Stimulated activated CD4-positive, alpha-beta T cell treated with anti-CD3 and anti-CD28 coated beads, Interleukin-1b, Interleukin-23, amount 100 ng/mL, for 48 hours (primary cell): ENCODE data around the gene BCL11B.

Source experiments
- DNase-seq: peaks from one replicate; pipeline ENCODE4 v3.0.0-alpha.2; 2020

Gene BCL11B

DNA sequence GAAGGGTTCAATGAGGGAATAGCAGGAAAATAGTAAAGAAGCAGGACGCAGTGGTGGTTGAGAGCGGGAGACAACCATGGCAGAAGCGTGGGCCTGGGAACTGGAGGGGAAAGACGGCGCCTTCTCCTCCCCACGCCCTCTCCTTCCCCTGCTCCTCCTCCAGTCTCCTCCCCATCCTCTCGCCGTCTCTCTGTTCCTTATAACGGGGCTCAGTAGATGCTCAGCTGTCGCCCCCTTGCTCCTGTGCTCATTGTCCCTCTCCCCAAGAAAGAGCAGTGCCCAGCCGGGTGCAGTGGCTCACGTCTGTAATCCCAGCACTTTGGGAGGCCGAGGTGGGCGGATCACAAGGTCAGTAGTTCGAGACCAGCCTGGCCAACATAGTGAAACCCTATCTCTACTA lies 142.0 kb downstream of the BCL11B start:
- DNase-seq: no peak

- no peak for DNase-seq
Measured at GRCh38 chr14:99129211-99129696, 142.7 kb downstream of the BCL11B start.

- DNase-seq: no peak
Measured at GRCh38 chr14:99128185-99128584, 143.8 kb downstream of the BCL11B start.

DNA sequence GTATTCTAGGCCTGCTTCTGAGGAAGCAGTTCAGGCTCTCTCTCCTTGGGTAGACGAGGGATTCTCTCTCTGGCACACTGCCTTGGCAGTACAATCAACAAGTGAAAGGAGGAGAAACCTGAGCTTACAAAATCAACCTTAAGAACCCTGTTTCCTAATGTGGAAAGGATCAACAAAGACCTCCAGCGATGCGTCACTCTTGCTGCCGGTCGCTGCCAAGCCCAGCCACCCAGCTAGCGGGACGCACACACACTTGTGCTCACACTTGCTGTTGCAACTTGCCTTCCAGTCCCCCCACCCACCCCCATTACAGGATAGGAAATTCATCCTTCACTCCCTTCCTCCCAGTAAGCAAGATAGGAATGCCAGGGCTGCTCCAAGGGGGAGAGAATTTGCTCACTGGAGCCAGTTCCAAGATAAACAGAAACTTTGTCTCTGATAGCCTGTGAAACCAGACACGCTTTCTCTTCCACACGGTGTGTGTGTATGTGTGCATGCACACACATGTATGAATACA lies 144.3 kb downstream of the BCL11B start:
- no peak for DNase-seq

DNA sequence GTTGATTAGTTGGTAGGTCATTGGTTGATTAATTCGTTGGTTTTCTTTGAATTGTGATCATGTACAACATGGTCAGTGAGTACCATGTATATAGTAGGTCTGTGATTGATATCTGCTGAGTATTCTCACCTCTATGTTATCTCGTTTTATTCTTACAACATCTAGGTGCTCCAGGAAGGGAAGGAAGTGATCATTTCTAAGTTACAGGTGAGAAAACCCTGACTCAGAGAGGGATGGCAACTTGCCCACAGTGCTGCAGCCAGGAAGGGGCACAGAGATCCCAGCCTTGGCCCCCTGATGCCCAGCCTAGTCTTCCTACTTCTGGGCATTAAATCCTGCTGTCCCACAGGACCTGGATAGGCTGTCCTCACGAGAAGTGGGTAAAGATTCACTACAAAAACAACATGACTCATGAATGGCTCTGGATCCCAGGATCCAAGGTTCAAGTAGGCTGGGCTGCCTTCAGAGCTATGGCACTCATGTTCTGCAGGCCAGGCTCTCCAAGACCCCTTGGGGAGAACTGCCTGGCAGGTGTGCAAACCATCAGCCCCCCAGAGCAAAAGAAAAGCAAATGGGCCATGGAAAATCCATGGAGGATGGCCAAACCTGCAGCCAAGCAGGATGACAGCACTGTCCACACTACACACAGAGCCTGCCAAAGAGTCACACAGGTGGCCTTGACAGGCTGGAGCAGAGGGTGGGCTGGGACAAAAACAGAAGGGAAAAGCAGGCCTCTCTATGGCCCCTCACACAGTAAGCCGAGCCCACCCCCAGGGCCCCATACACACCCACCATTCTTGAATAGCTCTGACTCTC lies 146.2 kb downstream of the BCL11B start:
- no peak for DNase-seq

DNA sequence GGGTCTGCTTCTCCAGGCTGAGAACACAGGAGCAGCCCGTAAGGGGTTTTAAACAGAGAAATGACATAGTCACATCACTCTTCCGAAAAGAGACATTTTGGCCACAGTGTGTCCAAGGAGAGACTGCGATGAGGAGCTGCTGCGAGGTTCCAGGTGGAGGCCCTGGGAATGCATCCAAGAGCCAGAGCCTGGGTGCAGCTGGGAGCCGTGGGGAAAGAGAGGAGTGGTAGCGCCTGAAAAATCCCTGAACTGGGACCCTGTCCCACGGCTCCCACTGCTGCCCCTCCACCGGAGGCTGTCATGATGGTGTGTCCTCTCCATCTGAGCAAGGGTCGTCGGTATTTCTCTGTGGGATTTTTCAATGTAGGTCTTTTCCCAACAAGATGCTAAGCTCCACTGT lies 146.9 kb downstream of the BCL11B start:
- no peak for DNase-seq

GRCh38 chr14:99124482-99125105 lies 147.4 kb downstream of the BCL11B start:
- no peak for DNase-seq

DNA sequence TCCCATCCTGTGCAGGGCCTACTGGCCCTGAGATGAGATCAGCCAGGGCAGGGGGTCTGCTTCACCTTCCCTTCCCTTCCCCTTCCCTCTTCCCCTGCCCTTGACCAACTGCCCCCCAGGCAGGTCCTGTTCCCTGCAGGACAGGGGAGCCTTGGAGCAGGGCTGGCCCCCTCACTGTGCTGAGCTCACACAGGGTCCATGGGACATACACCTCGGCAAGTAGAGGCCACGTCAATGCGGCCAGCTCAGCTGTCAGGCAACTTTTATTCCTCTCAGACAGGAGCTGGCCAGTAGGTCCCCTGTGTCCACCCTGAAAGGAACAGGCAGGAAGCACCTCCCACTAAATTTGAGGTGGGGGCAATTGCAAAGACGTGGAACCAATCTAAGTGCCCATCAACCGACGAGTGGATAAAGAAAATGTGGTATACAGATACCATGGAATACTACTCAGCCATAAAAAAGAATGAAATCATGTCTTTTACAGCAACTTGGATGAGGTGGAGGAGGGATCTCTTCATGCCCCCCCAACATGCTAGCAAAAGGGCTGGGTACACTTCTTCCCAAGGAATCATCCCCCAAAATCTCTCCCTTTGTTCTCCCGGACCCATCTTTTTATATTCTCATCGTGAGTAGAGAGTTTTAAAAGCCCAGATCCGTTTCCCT lies 148.7 kb downstream of the BCL11B start:
- DNase-seq: no peak

GRCh38 chr14:99122521-99123125 lies 149.4 kb downstream of the BCL11B start:
- no peak for DNase-seq

- DNase-seq: no peak
Measured at GRCh38 chr14:99121319-99121875, 150.6 kb downstream of the BCL11B start.

DNA sequence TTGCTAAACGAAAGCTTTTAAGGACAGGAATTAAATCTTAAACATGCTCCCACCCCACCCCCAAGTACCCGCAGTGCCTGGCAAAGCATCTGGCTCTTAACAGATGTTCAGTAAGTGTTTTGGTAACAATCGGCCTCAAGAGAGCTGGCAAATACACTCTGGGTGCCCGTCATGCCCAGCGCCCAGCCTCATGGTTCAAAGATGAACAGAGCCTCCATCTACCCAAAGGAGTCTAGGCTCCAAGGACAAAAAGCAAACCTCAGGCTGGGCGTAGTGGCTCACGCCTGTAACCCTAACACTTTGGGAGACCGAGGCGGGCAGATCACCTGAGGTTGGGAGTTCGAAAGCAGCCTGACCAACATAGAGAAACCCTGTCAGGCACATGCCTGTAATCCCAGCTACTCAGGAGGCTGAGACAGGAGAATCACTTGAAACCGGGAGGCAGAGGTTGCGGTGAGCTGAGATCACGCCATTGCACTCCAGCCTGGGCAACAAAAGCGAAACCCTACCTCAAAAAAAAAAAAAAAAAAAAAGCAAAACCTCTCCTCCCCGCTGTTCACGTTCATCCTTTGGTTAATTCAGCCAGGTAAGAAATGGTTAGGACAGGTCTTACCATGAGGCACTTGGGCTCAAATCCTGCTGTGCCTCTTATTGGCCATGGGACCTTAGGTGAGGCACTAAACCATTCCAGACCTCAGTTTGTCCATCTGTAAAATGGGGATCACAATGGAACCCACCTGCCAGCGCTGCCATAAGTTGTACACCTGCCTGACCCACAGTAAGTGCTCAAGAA lies 151.3 kb downstream of the BCL11B start:
- no peak for DNase-seq

DNA sequence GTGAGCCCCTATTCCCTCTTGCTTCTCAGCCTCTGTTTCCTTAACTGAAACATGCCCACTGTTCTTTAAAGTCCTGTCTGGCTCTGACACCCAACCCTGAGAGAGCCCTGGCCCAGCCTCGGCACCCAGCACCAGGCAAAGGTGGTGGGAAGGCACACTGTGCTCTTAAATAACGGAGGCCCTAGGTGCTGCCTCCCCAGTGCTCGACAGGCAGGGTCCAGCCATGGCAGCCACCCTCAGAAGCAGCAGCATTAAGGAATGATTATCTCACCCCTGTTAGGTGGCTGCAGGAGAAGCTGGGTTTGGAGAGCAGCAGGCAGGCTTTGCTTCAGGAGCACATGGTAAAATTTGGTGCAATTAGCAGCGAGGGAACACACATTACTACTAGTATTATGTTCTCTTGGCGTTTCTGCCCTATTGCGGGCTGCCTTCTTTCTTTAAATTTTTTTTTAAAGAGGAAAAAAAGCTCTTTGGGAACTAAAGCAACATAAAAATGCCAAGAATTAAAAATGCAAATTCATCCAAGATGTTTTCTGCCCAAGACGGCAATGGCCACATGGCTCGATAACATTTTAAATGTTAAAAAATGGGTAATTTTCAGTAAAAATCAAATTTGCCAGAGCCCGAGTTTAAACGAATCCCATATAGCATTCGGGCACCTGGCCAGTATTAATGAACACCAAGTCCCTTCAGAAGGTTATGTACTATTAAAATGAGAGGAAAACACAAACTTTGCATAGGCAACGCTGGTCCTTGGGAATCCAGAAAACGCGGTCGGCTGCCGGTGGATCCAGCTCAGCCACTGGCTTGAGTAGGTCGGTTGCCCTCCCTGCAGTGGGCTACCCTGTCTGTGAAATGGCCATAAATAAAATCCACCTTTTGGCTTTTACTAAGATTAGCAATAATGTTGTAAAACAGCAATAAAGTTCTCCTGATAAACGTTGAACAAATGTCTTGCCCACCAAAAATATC lies 152.2 kb downstream of the BCL11B start:
- DNase-seq: no peak
